H1 (cell line): ENCODE measurements around the gene GSG1L. TPM values are rescaled to one million over a fixed set of nuclear protein-coding genes. Genes with fewer than 3 reads are reported as not detected.

ENCODE experiments used
- CTCF ChIA-PET: fragments of 300-600 bp; sonication (Branson Sonifier 250); formaldehyde crosslinking; loops from one replicate; lab custom pipeline; 2021; ENCODE audit not compliant: partially characterized antibody; lab: Charles Lee
- POLR2A ChIA-PET: fragments of 300-600 bp; sonication (Branson Sonifier 250); formaldehyde crosslinking; loops from one replicate; lab custom pipeline; 2021; ENCODE audit warnings: inconsistent platforms; ENCODE audit not compliant: partially characterized antibody; lab: Charles Lee
- DNase-seq, 2 experiments: peaks; one replicate each; pipeline versions ENCODE4 v3.0.0 to v3.0.0-alpha.2; 2010 to 2022; ENCODE audit warnings: low spot score in 2 of 2, low read depth in 1 of 2, mixed read lengths in 1 of 2
- FAIRE-seq: peaks from 2 replicates; lab custom pipeline; 2011; peaks lifted over from hg19 to GRCh38; lab: Jason Lieb, UNC
- H2AFZ ChIP-seq: 2 replicates; pipeline ENCODE4 v1.8.1; 2012; ENCODE audit warnings: low read length, inconsistent platforms
- H2AK5ac ChIP-seq: 2 replicates; pipeline ENCODE4 v1.6.1; 2013; ENCODE audit warnings: low read depth, low read length
- H2BK120ac ChIP-seq: replicated peaks from 2 replicates; pipeline ENCODE3; 2013; ENCODE audit warnings: low read depth, low read length, inconsistent platforms
- H2BK12ac ChIP-seq: 2 replicates; pipeline ENCODE4 v1.6.1; 2013; ENCODE audit warnings: low read depth, low read length
- H2BK15ac ChIP-seq: 2 replicates; pipeline ENCODE4 v1.6.1; 2013; ENCODE audit warnings: low read length
- H2BK20ac ChIP-seq: 2 replicates; pipeline ENCODE4 v1.6.1; 2013; ENCODE audit warnings: low read length
- H2BK5ac ChIP-seq: 2 replicates; pipeline ENCODE4 v1.6.1; 2013; ENCODE audit warnings: low read depth, low read length
- H3K14ac ChIP-seq: 2 replicates; pipeline ENCODE4 v1.6.1; 2013; ENCODE audit warnings: inconsistent platforms; ENCODE audit not compliant: insufficient read length
- H3K18ac ChIP-seq: 2 replicates; pipeline ENCODE4 v1.6.1; 2013; ENCODE audit warnings: low read length; ENCODE audit errors: extremely low read depth
- H3K23ac ChIP-seq: 2 replicates; pipeline ENCODE4 v1.6.1; 2013; ENCODE audit warnings: inconsistent platforms; ENCODE audit not compliant: insufficient read length
- H3K23me2 ChIP-seq: 2 replicates; pipeline ENCODE4 v1.6.1; 2013; ENCODE audit warnings: low read depth, low read length
- H3K27ac ChIP-seq: 2 replicates; pipeline ENCODE4 v1.6.1; 2011; ENCODE audit warnings: low read depth, low read length, inconsistent platforms
- H3K27me3 ChIP-seq, 4 experiments: replicated peaks in 1 of 4; 1 replicate in 1 of 4; 2 replicates in 3 of 4; pipeline versions ENCODE4 v1.6.1 to v1.8.1; 2011 to 2013; ENCODE audit warnings: low read length in 3 of 4, mild to moderate bottlenecking in 3 of 4, inconsistent platforms in 2 of 4, mixed read lengths in 2 of 4, moderate library complexity in 1 of 4; ENCODE audit not compliant: control insufficient read depth in 3 of 4, insufficient read depth in 3 of 4; ENCODE audit errors: extremely low read depth in 1 of 4
- H3K36me3 ChIP-seq, 4 experiments: 2 replicates each; pipeline versions ENCODE4 v1.6.1 to v1.8.1; 2011 to 2013; ENCODE audit warnings: mild to moderate bottlenecking in 4 of 4, low read length in 3 of 4, moderate library complexity in 2 of 4, control low read depth in 1 of 4, inconsistent platforms in 1 of 4; ENCODE audit not compliant: insufficient read depth in 4 of 4, control insufficient read depth in 2 of 4
- H3K4ac ChIP-seq: replicated peaks from 2 replicates; pipeline ENCODE3; 2013; ENCODE audit warnings: low read length, low read depth, mixed read lengths, inconsistent platforms; ENCODE audit not compliant: insufficient read length
- H3K4me1 ChIP-seq, 4 experiments: replicated peaks in 1 of 4; 1 replicate in 1 of 4; 2 replicates in 3 of 4; pipeline versions ENCODE4 v1.6.1 to v1.8.1; 2011 to 2013; ENCODE audit warnings: low read length in 3 of 4, inconsistent platforms in 2 of 4, mixed read lengths in 1 of 4; ENCODE audit not compliant: insufficient read depth in 4 of 4, control insufficient read depth in 3 of 4
- H3K4me2 ChIP-seq, 2 experiments: 2 replicates each; pipeline versions ENCODE4 v1.6.1 to v1.8.1; 2011 to 2013; ENCODE audit warnings: low read depth in 2 of 2, low read length in 2 of 2, control low read depth in 1 of 2, inconsistent platforms in 1 of 2, mild to moderate bottlenecking in 1 of 2; ENCODE audit not compliant: insufficient read depth in 1 of 2
- H3K4me3 ChIP-seq, 4 experiments: fragments of 200-600, 300-600 bp in 1 of 4; sonication (generic), shearing (Covaris generic), sonication (Bioruptor Twin) in 1 of 4; 2 replicates each; pipeline versions ENCODE4 v1.5.1 to v1.8.1; 2011 to 2016; ENCODE audit warnings: low read length in 4 of 4, low read depth in 3 of 4, control low read depth in 2 of 4, inconsistent platforms in 2 of 4, mild to moderate bottlenecking in 2 of 4, mixed read lengths in 1 of 4, moderate library complexity in 1 of 4; ENCODE audit not compliant: insufficient read depth in 2 of 4; ENCODE audit errors: extremely low read depth in 1 of 4
- H3K56ac ChIP-seq: replicated peaks from 2 replicates; pipeline ENCODE3; 2013; ENCODE audit warnings: low read depth, mild to moderate bottlenecking, mixed read lengths, low read length, inconsistent platforms; ENCODE audit not compliant: insufficient read length
- H3K79me1 ChIP-seq: 2 replicates; pipeline ENCODE4 v1.6.1; 2013; ENCODE audit warnings: low read depth, low read length, control low read depth
- H3K79me2 ChIP-seq, 2 experiments: 2 replicates each; pipeline versions ENCODE4 v1.6.1 to v1.8.1; 2012 to 2013; ENCODE audit warnings: low read length in 2 of 2, mild to moderate bottlenecking in 2 of 2, inconsistent platforms in 1 of 2; ENCODE audit not compliant: insufficient read depth in 2 of 2, control insufficient read depth in 1 of 2
- H3K9ac ChIP-seq, 4 experiments: replicated peaks in 1 of 4; 1 replicate in 1 of 4; 2 replicates in 3 of 4; pipeline versions ENCODE4 v1.6.1 to v1.8.1; 2011 to 2013; ENCODE audit warnings: low read depth in 3 of 4, low read length in 3 of 4, control low read depth in 2 of 4, mild to moderate bottlenecking in 2 of 4, moderate library complexity in 2 of 4, inconsistent platforms in 1 of 4; ENCODE audit errors: extremely low read depth in 1 of 4
- H3K9me3 ChIP-seq, 2 experiments: 2 replicates each; pipeline versions ENCODE4 v1.6.1 to v1.8.1; 2012 to 2013; ENCODE audit warnings: mild to moderate bottlenecking in 2 of 2, moderate library complexity in 2 of 2, control low read depth in 1 of 2, inconsistent platforms in 1 of 2, low read depth in 1 of 2, low read length in 1 of 2, mixed read lengths in 1 of 2; ENCODE audit not compliant: insufficient read depth in 2 of 2
- H4K20me1 ChIP-seq, 2 experiments: replicated peaks in 1 of 2; 2 replicates each; pipeline versions ENCODE3 to v1.8.1; 2011 to 2013; ENCODE audit warnings: inconsistent platforms in 2 of 2, low read length in 2 of 2, mild to moderate bottlenecking in 1 of 2; ENCODE audit not compliant: insufficient read depth in 2 of 2, control insufficient read depth in 1 of 2
- H4K5ac ChIP-seq: 2 replicates; pipeline ENCODE4 v1.6.1; 2013; ENCODE audit warnings: low read length, low read depth, mixed read lengths, inconsistent platforms; ENCODE audit not compliant: insufficient read length
- H4K8ac ChIP-seq: 2 replicates; pipeline ENCODE4 v1.8.0; 2013; ENCODE audit warnings: mild to moderate bottlenecking, moderate library complexity, low read length, inconsistent platforms; ENCODE audit not compliant: insufficient read depth; ENCODE audit errors: extremely low read depth
- H4K91ac ChIP-seq: replicated peaks from 2 replicates; pipeline ENCODE3; 2013; ENCODE audit warnings: low read length, mixed read lengths, inconsistent platforms; ENCODE audit not compliant: insufficient read length
- CEBPB ChIP-seq: IDR thresholded peaks from 2 replicates; pipeline ENCODE4 v1.6.1; 2012; ENCODE audit warnings: low read depth, low read length
- HDAC2 ChIP-seq, 2 experiments: fragments of 300-600 bp in 1 of 2; sonication (generic) in 1 of 2; IDR thresholded peaks; 2 replicates each; pipeline ENCODE4 v1.6.1; 2011 to 2012; ENCODE audit warnings: low read depth in 2 of 2, low read length in 2 of 2, mild to moderate bottlenecking in 2 of 2, moderate library complexity in 2 of 2, borderline replicate concordance in 1 of 2, inconsistent platforms in 1 of 2
- JUN ChIP-seq: IDR thresholded peaks from 2 replicates; pipeline ENCODE4 v1.6.1; 2011; ENCODE audit warnings: low read depth, mild to moderate bottlenecking, improper control_type of control experiment, low read length
- KDM4A ChIP-seq: IDR thresholded peaks from one replicate; pipeline ENCODE4 v1.7.1; 2012; ENCODE audit warnings: low read depth, mild to moderate bottlenecking, moderate library complexity, low read length, inconsistent platforms; ENCODE audit not compliant: severe bottlenecking
- MAFK ChIP-seq: IDR thresholded peaks from 2 replicates; pipeline ENCODE4 v1.6.1; 2012; ENCODE audit warnings: low read depth, mild to moderate bottlenecking, improper control_type of control experiment, low read length
- RFX5 ChIP-seq: IDR thresholded peaks from 2 replicates; pipeline ENCODE4 v1.6.1; 2011; ENCODE audit warnings: low read depth, low read length, improper control_type of control experiment, borderline replicate concordance
- SIN3A ChIP-seq, 2 experiments: IDR thresholded peaks in 1 of 2; conservative IDR thresholded peaks in 1 of 2; 2 replicates each; pipeline ENCODE4 v1.6.1; 2011 to 2012; ENCODE audit warnings: low read length in 2 of 2, improper control_type of control experiment in 1 of 2, low read depth in 1 of 2, mild to moderate bottlenecking in 1 of 2
- SIX5 ChIP-seq: IDR thresholded peaks from 2 replicates; pipeline ENCODE4 v1.6.1; 2011; ENCODE audit warnings: mild to moderate bottlenecking, low read depth, low read length
- SP2 ChIP-seq: IDR thresholded peaks from 2 replicates; pipeline ENCODE4 v1.6.1; 2012; ENCODE audit warnings: mild to moderate bottlenecking, low read length, inconsistent platforms
- ZNF274 ChIP-seq: IDR thresholded peaks from 2 replicates; pipeline ENCODE4 v1.7.0; 2012; ENCODE audit warnings: low read length, borderline replicate concordance; ENCODE audit errors: extremely low read depth
- whole genome bisulfite sequencing, 2 experiments: shearing (Covaris generic) in 1 of 2; methylation state at CpG; one replicate each; pipeline versions ENCODE4 v1.1.6 to v1.1.7; 2013 to 2015; ENCODE audit warnings: low lambda C conversion rate in 2 of 2, mixed read lengths in 2 of 2, inconsistent platforms in 1 of 2, low coverage in 1 of 2, missing lambda C conversion rate in 1 of 2; ENCODE audit not compliant: insufficient replicate concordance in 2 of 2, insufficient coverage in 1 of 2, insufficient read length in 1 of 2; ENCODE audit errors: extremely low coverage in 1 of 2, missing lambda C conversion rate in 1 of 2; 5-methylcytosine and 5-hydroxymethylcytosine counted together
- polyA plus RNA-seq, 7 experiments: library from polyadenylated mRNA; depleted of rRNA in 3 of 7; stranded (reverse) in 5 of 7; unstranded in 2 of 7; fragments of >200 nt in 5 of 7; fragments of 200-250 nt in 2 of 7; gene quantifications; 1 replicate in 5 of 7; 2 replicates in 1 of 7; 4 replicates in 1 of 7; pipeline versions ENCODE4 v1.2.1 to v1.2.3, GENCODE V29; 2011 to 2013; ENCODE audit warnings: missing spikeins in 2 of 7, mixed read lengths in 2 of 7
- total RNA-seq: library from RNA; stranded (reverse); fragmentation: NEBNext Ultra II Directional; extraction: Animal tissue kit (Norgen Biotek cat#: 25700); gene quantifications from 2 replicates; pipeline ENCODE4 v1.2.1, GENCODE V29; 2021

The GSG1L gene
- total and polyA plus RNA-seq, 2 of the 8 experiments (the other 6 are each of a cell fraction or from before 2014, with no cell fraction given), result 0.71 to 1.1 TPM

DNA sequence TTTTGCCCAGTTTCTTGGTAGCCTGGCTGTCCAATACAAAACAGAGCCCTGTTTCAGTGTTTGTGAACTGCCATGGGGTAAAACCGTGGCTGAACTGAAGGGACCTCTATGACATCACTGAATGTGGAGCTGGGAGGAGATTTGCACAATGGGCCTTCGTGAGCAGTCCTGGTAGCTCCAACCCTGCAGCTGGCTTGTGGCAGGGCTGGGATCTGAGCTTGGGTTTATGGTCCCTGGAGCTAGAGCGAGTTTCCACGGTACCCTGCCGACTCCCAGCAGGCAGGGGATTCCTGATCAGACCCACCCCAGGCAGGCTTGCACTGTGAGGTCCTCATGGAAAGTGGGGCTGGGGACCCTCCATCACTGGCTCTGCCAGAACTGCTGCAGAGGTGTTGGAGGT is 247.0 kb downstream of the GSG1L start:
- H2BK5ac ChIP-seq, result no peak overlapping the region
- 84% methylated on average over 5 of the region's 5 CpGs; no CpG with 5 or more reads in 1 of the 2 experiments for WGBS, 2 experiments
- H2AK5ac ChIP-seq, result no peak overlapping the region
- CTCF ChIA-PET, result interaction anchor here (0.5 to 1.5 kb wide), 3 partner anchors 12 to 42 kb away, joined by 3 to 4 read pairs (median 4); no protein-coding TSS in a partner anchor
- TF ChIP-seq JUN, result no peak
- no peak for TF ChIP-seq MAFK
- no peak for TF ChIP-seq RFX5
- TF ChIP-seq ZNF274, result no peak
- no peak for TF ChIP-seq SIN3A (conservative IDR thresholded peaks at IDR 0.05 in 1 of 2, IDR thresholded peaks at IDR 0.05 in 1 of 2; ENCODE audit: low read depth in 1 of 2, low read length in 2 of 2)
- TF ChIP-seq SP2, result no peak
- no peak for TF ChIP-seq KDM4A
- TF ChIP-seq CEBPB, result no peak
- no peak for TF ChIP-seq SIX5
- TF ChIP-seq HDAC2 (IDR thresholded peaks at IDR 0.05; ENCODE audit: borderline replicate concordance in 1 of 2, low read depth in 2 of 2, low read length in 2 of 2), result no peak
- TF ChIP-seq, all 59 proteins: peak for 0
- H3K14ac ChIP-seq, result no peak overlapping the region
- H2BK12ac ChIP-seq, result no peak overlapping the region
- H3K4me1 ChIP-seq, result no peaks in the 10 kb centered on the region
- no peaks in the 10 kb centered on the region for H3K79me2 ChIP-seq
- H3K4ac ChIP-seq, result no peak overlapping the region
- DNase-seq (no peak), FAIRE-seq (no peak)
- H3K9ac ChIP-seq, result no peak overlapping the region
- no peaks in the 10 kb centered on the region for H3K27me3 ChIP-seq
- no peaks in the 10 kb centered on the region for H3K79me1 ChIP-seq
- no peak overlapping the region for H4K8ac ChIP-seq
- no peak overlapping the region for H3K18ac ChIP-seq
- no peaks in the 10 kb centered on the region for H3K36me3 ChIP-seq
- no peak overlapping the region for H3K4me3 ChIP-seq
- no peak overlapping the region for H2BK20ac ChIP-seq
- no peak overlapping the region for H3K56ac ChIP-seq
- no peak overlapping the region for H4K91ac ChIP-seq
- no peaks in the 10 kb centered on the region for H4K20me1 ChIP-seq
- no peak overlapping the region for H3K27ac ChIP-seq
- H2BK120ac ChIP-seq, result no peak overlapping the region
- no peaks in the 10 kb centered on the region for H3K23me2 ChIP-seq
- H2BK15ac ChIP-seq, result no peak overlapping the region
- no peak overlapping the region for H2AFZ ChIP-seq
- POLR2A ChIA-PET, result no interaction called here
- no peak overlapping the region for H4K5ac ChIP-seq
- no peak overlapping the region for H3K4me2 ChIP-seq
- no peaks in the 10 kb centered on the region for H3K9me3 ChIP-seq
- no peak overlapping the region for H3K23ac ChIP-seq
